ENCODE measurements around the gene DAZL. TPM values are rescaled to one million over a fixed set of nuclear protein-coding genes. Genes with fewer than 3 reads are reported as not detected.

The DAZL gene
- total and polyA plus RNA-seq, 9 of the 15 experiments (the other 6 are each of a cell fraction or from before 2014, with no cell fraction given) = not detected

- intact Hi-C loops (cut with micrococcal nuclease) = no loop called here
- FAIRE-seq (no peak), DNase-seq (ENCODE audit: extremely low read depth in 1 of 4, low spot score in 3 of 4) (no peak), ATAC-seq (no peak)
- WGBS (ENCODE audit: insufficient coverage, low coverage, missing lambda C conversion rate) = 3% methylated on average over 5 of the region's 5 CpGs
- H3K4me1 ChIP-seq (replicated peaks in 1 of 2; ENCODE audit: control insufficient read depth in 2 of 2, insufficient read depth in 2 of 2, low read length in 2 of 2) = no peaks in the 10 kb centered on the region
- no peaks in the 10 kb centered on the region for H3K79me2 ChIP-seq (ENCODE audit: control insufficient read depth, insufficient read depth, low read length)
- no peaks in the 10 kb centered on the region for H3K36me3 ChIP-seq (ENCODE audit: control insufficient read depth, insufficient read depth, low read length)
- no peak overlapping the region for H3K27ac ChIP-seq (ENCODE audit: extremely low read depth, low read depth, low read length)
- H3K27me3 ChIP-seq (ENCODE audit: control insufficient read depth in 2 of 2, insufficient read depth in 2 of 2, low read length in 2 of 2) = peaks cover 0 to 5% of the 10 kb centered on the region in 2 experiments; a peak in 2 of 5 replicates
- no TSS peak for BruUV-seq (replicated peaks)
- CTCF ChIA-PET (ENCODE audit: low intra/inter-chr PET ratio) = interaction anchor here (0.6 kb wide), 1 partner anchor 108 kb away, joined by 3 read pairs; no protein-coding TSS in a partner anchor
- H3K9me1 ChIP-seq (ENCODE audit: control insufficient read depth, insufficient read depth, low read length) = no peaks in the 10 kb centered on the region
- no peaks in the 10 kb centered on the region for H4K20me1 ChIP-seq (replicated peaks; ENCODE audit: control insufficient read depth, insufficient read depth, low read length)
- TF ChIP-seq MEF2A (IDR thresholded peaks at IDR 0.05; ENCODE audit: control insufficient read depth, low read depth, low read length) (no peak), HCFC1 (IDR thresholded peaks at IDR 0.05; ENCODE audit: low read depth, low read length) (no peak), RBM22 (IDR thresholded peaks at IDR 0.05; ENCODE audit: low read depth, low read length, poor library complexity, severe bottlenecking) (no peak), EGR1 (conservative IDR thresholded peaks at IDR 0.05) (no peak), YBX1 (IDR thresholded peaks at IDR 0.05) (no peak), MBD1 (CRISPR knock-in tag; IDR thresholded peaks at IDR 0.05) (no peak), MXI1 (IDR thresholded peaks at IDR 0.05; ENCODE audit: low read depth, low read length) (no peak), TOE1 (IDR thresholded peaks at IDR 0.05; ENCODE audit: borderline replicate concordance) (no peak), TOE1 (CRISPR knock-in tag; IDR thresholded peaks at IDR 0.05; ENCODE audit: borderline replicate concordance, low read depth) (no peak)
- in situ Hi-C loops (cut with MboI) = no loop called here
- H3K4me2 ChIP-seq (ENCODE audit: insufficient read depth, low read length) = no peak overlapping the region
- POLR2A ChIA-PET = no interaction called here
- H3K4me3 ChIP-seq = no peak overlapping the region
- H3K9me3 ChIP-seq (replicated peaks; ENCODE audit: control insufficient read depth, insufficient read depth, low read depth, low read length) = no peaks in the 10 kb centered on the region
- no peak overlapping the region for H2AFZ ChIP-seq (ENCODE audit: low read depth, low read length)
- no peak overlapping the region for H3K9ac ChIP-seq (ENCODE audit: insufficient read depth in 1 of 2, low read depth in 2 of 2, low read length in 2 of 2)
Measured at GRCh38 chr3:16583551-16583950, 21.7 kb downstream of the DAZL start.
